Measurements from ENCODE around the gene TSR3.

The TSR3 gene

DNA sequence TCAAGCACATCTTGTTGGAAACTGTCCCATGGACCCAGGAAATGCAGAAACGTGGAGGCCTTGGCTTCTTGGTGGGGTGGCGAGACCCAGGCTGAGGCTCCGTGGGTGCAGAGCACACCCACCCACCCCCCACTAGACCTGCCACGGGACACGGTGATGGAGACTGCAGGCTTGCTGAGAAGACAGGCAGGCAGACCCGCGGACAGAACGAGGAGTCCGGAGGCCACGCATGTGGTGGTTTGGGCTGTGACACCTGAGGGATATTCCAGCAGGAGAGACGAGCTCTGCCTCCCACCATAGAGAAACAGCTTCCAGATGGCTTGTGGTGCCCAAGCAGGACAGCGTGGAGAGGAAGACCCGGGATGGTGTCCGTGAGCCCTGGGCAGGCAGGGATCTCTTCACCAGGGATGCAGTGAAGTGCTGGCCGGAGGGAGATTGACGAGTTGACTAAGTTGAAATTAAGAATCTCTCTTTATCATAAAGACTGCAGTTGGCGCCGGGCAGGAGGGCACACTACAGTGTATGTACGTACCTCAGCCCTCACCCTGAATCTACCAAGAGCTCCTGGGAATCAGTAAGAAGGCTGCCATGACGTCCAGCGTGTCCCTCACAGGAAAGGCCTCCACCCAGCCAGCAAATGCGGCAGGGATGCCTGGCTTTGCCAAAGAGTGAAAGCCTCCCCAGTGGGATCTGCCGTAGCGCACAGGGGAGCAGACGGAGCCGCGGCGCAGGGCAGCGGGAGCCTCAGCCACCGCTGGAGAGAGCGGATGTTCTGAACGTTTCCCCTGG is 34.0 kb downstream of the TSR3 start:
- TF ChIP-seq, protein P1, sequence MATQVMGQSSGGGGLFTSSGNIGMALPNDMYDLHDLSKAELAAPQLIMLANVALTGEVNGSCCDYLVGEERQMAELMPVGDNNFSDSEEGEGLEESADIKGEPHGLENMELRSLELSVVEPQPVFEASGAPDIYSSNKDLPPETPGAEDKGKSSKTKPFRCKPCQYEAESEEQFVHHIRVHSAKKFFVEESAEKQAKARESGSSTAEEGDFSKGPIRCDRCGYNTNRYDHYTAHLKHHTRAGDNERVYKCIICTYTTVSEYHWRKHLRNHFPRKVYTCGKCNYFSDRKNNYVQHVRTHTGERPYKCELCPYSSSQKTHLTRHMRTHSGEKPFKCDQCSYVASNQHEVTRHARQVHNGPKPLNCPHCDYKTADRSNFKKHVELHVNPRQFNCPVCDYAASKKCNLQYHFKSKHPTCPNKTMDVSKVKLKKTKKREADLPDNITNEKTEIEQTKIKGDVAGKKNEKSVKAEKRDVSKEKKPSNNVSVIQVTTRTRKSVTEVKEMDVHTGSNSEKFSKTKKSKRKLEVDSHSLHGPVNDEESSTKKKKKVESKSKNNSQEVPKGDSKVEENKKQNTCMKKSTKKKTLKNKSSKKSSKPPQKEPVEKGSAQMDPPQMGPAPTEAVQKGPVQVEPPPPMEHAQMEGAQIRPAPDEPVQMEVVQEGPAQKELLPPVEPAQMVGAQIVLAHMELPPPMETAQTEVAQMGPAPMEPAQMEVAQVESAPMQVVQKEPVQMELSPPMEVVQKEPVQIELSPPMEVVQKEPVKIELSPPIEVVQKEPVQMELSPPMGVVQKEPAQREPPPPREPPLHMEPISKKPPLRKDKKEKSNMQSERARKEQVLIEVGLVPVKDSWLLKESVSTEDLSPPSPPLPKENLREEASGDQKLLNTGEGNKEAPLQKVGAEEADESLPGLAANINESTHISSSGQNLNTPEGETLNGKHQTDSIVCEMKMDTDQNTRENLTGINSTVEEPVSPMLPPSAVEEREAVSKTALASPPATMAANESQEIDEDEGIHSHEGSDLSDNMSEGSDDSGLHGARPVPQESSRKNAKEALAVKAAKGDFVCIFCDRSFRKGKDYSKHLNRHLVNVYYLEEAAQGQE (IDR thresholded peaks at IDR 0.05; ENCODE audit: insufficient read depth in 1 of 2, low read depth in 2 of 2, low read length in 2 of 2) = no peak
- TF ChIP-seq POLR2AphosphoS5 (IDR thresholded peaks at IDR 0.05; ENCODE audit: low read depth, low read length) (no peak; the same call in 1 of the 2 replicates), TAF1 (IDR thresholded peaks at IDR 0.05; ENCODE audit: borderline replicate concordance, insufficient read depth, low read length) (no peak), SIN3A (IDR thresholded peaks at IDR 0.05; ENCODE audit: borderline replicate concordance, insufficient read depth, low read length) (no peak), FOXP2 (optimal IDR thresholded peaks at IDR 0.05; ENCODE audit: borderline replicate concordance, extremely low read depth, extremely low read length, insufficient read depth) (no peak)

DNA sequence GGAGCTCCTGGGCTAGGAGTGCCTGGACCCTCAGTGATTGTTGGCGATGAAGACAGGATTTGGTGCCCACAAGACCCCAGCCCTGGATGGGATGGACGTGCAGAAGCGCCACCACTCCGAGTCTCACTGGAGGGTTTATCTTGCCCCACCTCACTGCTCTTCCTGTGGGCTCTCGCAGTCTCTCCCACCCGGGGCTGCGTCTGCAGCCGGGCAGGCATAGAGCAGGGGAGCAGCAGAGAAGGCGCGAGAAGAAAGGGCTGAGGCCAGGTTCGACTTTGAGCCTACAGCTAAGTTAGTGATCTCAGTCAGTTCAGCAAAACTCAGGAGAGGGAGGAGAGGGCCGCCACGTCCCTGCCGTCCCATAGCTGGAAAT is 35.7 kb downstream of the TSR3 start:
- TF ChIP-seq POLR2AphosphoS5 (IDR thresholded peaks at IDR 0.05; ENCODE audit: low read depth, low read length) = no peak
- no peak for TF ChIP-seq TAF1 (IDR thresholded peaks at IDR 0.05; ENCODE audit: borderline replicate concordance, insufficient read depth, low read length)
- no peak for TF ChIP-seq FOXP2 (optimal IDR thresholded peaks at IDR 0.05; ENCODE audit: borderline replicate concordance, extremely low read depth, extremely low read length, insufficient read depth)
- no peak for TF ChIP-seq SIN3A (IDR thresholded peaks at IDR 0.05; ENCODE audit: borderline replicate concordance, insufficient read depth, low read length)
- TF ChIP-seq, protein P1 (IDR thresholded peaks at IDR 0.05; ENCODE audit: insufficient read depth in 1 of 2, low read depth in 2 of 2, low read length in 2 of 2) = no peak

DNA sequence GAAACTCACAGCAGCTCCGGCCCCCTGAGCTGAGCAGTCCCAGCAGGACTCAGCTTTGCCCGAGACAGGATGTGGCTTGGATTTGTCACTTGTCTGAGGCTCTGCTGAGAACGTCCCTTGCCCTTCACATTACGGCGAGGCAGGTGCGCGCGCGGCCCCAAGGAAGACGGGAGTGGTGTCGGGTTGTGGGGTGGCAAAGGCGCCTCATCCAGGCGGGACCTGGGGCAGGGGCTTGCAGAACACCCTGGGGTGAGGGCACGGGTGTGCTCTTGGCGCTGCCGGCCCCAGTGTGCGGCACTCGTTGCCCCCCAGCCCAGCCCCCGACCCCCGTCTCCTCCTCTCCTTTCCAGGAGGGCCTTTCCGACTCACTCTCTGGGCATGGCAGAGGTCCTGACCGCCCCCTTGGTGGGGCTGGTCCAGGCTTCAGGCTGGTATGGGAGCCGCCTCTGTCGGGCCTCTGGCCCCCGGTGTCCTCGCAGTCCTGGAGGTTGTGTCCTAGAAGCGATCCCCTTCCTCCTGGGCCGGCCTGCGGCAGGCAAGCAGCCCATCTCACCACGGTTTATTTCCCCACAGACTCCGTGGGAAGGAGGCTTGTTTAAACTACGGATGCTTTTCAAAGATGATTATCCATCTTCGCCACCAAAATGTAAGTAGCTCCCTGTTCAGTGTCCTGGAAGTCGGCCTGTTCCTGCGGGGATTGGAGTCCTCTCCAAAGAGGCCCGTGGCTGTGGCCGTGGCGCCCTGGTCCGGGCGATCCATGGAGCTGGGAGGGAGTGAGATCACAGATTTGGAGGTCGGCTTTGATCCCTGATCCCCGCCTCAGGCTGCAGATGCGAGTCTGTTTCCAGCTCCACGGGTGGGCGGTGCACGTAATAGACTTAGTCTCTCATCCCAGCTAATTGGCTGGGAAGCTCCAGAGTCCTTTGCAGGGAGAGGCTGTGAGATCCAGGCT is 36.3 kb downstream of the TSR3 start:
- no peak for TF ChIP-seq SIN3A (IDR thresholded peaks at IDR 0.05; ENCODE audit: borderline replicate concordance, insufficient read depth, low read length)
- TF ChIP-seq, protein P1 (IDR thresholded peaks at IDR 0.05; ENCODE audit: insufficient read depth in 1 of 2, low read depth in 2 of 2, low read length in 2 of 2) = no peak
- TF ChIP-seq POLR2AphosphoS5 (IDR thresholded peaks at IDR 0.05; ENCODE audit: low read depth, low read length) = no peak
- no peak for TF ChIP-seq TAF1 (IDR thresholded peaks at IDR 0.05; ENCODE audit: borderline replicate concordance, insufficient read depth, low read length)
- TF ChIP-seq FOXP2 (optimal IDR thresholded peaks at IDR 0.05; ENCODE audit: borderline replicate concordance, extremely low read depth, extremely low read length, insufficient read depth) = no peak

DNA sequence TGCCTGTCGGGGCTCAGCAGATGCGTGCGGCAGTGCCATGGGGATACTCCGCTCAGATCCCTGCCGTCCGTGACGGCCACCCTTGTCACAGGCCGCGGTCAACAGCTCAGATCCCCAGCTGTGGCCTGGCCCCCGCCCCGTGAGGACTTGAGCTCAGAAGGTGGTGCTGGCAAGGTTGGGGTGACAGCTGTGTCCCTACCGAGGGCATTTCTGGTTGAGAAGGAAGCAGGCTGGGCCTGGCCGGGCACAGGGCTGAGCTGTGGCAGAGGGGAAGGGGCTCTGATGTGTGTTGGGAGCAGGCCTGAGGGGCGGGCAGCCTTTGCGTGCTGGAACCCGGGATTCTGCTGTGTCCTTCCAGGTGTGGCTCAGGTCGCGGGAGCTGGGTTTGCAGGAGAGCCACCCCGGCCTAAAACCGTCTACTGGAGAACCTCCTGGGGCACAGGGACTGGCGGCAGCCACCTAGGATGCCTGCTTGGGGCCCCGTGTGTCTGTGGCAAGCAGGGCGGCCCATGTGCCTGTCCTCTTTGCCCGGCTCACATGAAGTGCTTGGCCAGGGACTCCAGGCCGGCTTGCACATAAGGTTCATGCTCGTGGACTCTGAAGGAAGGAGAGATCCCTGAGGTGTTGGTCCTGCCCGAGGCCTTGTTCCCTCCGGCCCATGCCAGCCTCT is 37.1 kb downstream of the TSR3 start:
- no peak for TF ChIP-seq SIN3A (IDR thresholded peaks at IDR 0.05; ENCODE audit: borderline replicate concordance, insufficient read depth, low read length)
- no peak for TF ChIP-seq POLR2AphosphoS5 (IDR thresholded peaks at IDR 0.05; ENCODE audit: low read depth, low read length)
- TF ChIP-seq, protein P1 (IDR thresholded peaks at IDR 0.05; ENCODE audit: insufficient read depth in 1 of 2, low read depth in 2 of 2, low read length in 2 of 2) = no peak
- TF ChIP-seq TAF1 (IDR thresholded peaks at IDR 0.05; ENCODE audit: borderline replicate concordance, insufficient read depth, low read length) = no peak
- no peak for TF ChIP-seq FOXP2 (optimal IDR thresholded peaks at IDR 0.05; ENCODE audit: borderline replicate concordance, extremely low read depth, extremely low read length, insufficient read depth)
